GM19467 (cell line): ENCODE measurements around the gene SMC5.

Experiments used
- ATAC-seq: cut with Tn5 transposase; IDR thresholded peaks from one replicate; pipeline ENCODE4 v1.9.1; 2021; ENCODE audit warnings: mild to moderate bottlenecking, moderate library complexity; ENCODE audit not compliant: unreplicated experiment

The SMC5 gene

DNA sequence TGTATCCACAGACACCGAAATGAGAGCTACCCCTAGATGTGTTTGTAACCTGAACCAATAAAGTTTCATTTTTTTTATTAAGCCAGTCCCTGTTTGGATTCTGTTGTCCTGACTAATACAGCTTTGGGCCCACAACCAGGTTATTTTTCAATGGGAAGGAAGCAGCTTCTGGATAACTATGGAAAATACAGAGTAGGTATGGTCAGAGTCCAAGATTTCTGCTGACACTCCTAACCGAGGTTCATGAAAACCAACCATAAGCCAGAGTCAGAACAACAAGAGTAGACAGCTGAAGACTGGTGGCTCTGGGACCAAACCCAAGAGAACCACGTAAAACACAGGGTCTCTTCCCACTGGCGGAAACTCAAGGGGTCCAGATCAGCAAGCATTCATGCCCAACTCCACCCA is 144.8 kb downstream of the SMC5 start:
- no peak for ATAC-seq

DNA sequence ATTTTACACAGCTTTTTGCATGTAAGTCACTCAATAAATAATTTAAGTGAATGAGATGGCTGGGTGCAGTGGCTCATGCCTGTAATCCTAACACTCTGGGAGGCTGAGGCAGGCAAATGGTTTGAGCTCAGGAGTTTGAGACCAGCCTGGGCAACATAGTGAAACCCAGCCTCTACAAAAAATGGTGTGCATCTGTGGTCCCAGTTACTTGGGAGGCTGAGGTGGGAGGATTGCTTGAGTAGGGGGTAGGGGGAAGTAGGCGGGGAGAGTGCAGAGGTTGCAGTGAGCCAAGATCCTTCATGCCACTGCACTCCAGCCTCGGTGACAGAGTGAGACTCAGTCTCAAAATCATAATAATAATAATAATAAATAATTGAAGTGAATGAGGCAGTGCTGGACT is 145.5 kb downstream of the SMC5 start:
- ATAC-seq: no peak
